SH-SY5Y (cell line): ENCODE data around the gene ABTB2.

Experiments used
- GATA2 ChIP-seq: IDR thresholded peaks from 2 replicates; pipeline ENCODE4 v1.6.1; 2011; ENCODE audit warnings: mild to moderate bottlenecking, low read depth, low read length
- GATA3 ChIP-seq: IDR thresholded peaks from 2 replicates; pipeline ENCODE4 v1.6.1; 2011; ENCODE audit warnings: low read depth, mild to moderate bottlenecking, low read length, moderate library complexity

GRCh38 chr11:34290926-34291325, 66.9 kb downstream of the ABTB2 start:
- TF ChIP-seq GATA2: no peak
- no peak for TF ChIP-seq GATA3
